Activated T-helper 1 cell treated with Interleukin-2 at 50 U/mL for 16 hours (primary cell): Measurements from ENCODE around the gene IGSF10.
"Not testable (repeated sequence)": the region's sequence is repeated elsewhere in the genome, so short reads cannot be mapped to it uniquely, and the experiment has no call there.

Source experiments
- DNase-seq: peaks from one replicate; pipeline ENCODE4 v3.0.0-alpha.2; 2020; ENCODE audit warnings: low read depth

Gene IGSF10, protein sequence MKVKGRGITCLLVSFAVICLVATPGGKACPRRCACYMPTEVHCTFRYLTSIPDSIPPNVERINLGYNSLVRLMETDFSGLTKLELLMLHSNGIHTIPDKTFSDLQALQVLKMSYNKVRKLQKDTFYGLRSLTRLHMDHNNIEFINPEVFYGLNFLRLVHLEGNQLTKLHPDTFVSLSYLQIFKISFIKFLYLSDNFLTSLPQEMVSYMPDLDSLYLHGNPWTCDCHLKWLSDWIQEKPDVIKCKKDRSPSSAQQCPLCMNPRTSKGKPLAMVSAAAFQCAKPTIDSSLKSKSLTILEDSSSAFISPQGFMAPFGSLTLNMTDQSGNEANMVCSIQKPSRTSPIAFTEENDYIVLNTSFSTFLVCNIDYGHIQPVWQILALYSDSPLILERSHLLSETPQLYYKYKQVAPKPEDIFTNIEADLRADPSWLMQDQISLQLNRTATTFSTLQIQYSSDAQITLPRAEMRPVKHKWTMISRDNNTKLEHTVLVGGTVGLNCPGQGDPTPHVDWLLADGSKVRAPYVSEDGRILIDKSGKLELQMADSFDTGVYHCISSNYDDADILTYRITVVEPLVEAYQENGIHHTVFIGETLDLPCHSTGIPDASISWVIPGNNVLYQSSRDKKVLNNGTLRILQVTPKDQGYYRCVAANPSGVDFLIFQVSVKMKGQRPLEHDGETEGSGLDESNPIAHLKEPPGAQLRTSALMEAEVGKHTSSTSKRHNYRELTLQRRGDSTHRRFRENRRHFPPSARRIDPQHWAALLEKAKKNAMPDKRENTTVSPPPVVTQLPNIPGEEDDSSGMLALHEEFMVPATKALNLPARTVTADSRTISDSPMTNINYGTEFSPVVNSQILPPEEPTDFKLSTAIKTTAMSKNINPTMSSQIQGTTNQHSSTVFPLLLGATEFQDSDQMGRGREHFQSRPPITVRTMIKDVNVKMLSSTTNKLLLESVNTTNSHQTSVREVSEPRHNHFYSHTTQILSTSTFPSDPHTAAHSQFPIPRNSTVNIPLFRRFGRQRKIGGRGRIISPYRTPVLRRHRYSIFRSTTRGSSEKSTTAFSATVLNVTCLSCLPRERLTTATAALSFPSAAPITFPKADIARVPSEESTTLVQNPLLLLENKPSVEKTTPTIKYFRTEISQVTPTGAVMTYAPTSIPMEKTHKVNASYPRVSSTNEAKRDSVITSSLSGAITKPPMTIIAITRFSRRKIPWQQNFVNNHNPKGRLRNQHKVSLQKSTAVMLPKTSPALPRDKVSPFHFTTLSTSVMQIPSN (N-terminal part only)

GRCh38 chr3:151460774-151461450, at the start of gene IGSF10:
Gene IGSF10 (minus strand): TSS chr3:151461061. CDS start chr3:151458709, 2,352 bp downstream.
- DNase-seq, result no peak

- DNase-seq, result not testable (repeated sequence)
These were observed 48.7 kb upstream of the IGSF10 start for GRCh38 chr3:151509468-151510135.

DNA sequence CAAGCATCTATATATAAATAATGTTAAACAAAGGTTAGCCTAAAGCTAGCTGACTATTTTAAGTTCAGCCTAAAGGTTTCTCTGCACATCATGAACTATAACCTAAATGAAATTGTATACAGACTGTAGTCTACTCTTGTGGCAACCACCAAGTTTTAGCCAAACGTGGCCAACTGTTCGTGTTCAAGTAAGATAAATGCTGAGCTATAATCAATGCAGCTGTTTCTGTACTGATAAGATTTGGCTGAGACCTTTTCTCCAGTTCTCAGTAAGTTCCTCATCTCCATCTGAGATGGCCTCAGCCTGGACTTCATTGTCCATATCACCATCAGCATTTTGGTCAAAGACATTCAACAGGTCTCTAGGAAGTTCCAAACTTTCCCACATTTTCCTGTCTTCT, 43.7 kb upstream of the IGSF10 start:
- no peak for DNase-seq

DNA sequence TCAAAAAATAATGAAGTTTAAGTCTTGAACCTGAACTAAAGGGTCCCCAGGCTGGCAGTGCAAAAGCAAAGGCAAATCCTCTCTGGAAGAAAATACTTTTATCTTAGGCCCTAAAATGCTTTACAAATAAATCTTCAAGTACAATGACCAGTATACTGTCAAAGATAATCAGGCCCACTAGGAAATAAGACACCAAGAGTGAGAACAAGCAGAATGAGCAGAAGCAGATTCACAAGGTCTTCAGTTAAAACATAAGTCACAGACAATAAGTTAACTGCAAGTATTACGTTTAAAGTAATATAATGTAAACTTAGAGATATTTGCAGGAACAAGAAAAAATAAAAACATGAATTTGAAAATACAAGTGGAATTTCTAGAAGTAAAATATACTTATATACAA, 42.2 kb upstream of the IGSF10 start:
- DNase-seq, result no peak

- DNase-seq, result no peak
These were observed 41.2 kb upstream of the IGSF10 start for GRCh38 chr3:151501923-151502632.

- no peak for DNase-seq
These were observed 40.5 kb upstream of the IGSF10 start for GRCh38 chr3:151501171-151501922.

- no peak for DNase-seq
These were observed 38.3 kb upstream of the IGSF10 start for GRCh38 chr3:151499168-151499567.

GRCh38 chr3:151491525-151491924, 30.7 kb upstream of the IGSF10 start:
- DNase-seq, result no peak

DNA sequence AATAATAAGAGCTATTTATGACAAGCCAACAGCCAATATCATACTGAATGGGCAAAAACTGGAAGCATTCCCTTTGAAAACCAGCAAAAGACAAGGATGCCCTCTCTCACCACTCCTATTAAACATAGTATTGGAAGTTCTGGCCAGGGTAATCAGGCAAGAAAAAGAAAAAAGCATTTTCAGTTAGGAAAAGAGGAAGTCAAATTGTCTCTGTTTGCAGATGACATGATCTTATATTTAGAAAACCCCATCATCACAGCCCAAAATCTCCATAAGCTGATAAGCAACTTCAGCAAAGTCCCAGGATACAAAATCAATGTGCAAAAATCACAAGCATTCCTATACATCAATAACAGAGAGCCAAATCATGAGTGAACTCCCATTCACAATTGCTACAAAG, 27.0 kb upstream of the IGSF10 start:
- DNase-seq, result not testable (repeated sequence)

DNA sequence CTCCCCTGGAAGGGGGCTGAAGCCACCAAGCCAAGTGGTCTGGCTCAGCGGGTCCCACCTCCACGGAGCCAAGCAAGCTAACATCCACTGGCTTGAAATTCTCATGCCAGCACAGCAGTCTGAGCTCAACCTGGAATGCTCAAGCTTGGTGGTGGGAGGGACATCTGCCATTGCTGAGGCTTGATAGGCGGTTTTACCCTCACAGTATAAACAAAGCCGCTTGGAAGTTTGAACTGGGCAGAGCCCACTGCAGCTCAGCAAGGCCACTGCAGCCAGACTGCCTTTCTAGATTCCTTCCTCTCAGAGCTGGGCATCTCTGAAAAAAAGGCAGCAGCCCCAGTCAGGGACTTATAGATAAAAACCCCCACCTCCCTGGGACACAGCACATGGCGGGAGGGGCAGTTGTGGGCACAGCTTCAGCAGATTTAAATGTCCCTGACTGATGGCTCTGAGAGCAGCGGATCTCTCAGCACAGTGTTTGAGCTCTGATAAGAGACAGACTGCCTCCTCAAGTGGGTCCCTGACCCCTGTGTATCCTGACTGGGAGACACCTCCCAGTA, 23.2 kb upstream of the IGSF10 start:
- no peak for DNase-seq

DNA sequence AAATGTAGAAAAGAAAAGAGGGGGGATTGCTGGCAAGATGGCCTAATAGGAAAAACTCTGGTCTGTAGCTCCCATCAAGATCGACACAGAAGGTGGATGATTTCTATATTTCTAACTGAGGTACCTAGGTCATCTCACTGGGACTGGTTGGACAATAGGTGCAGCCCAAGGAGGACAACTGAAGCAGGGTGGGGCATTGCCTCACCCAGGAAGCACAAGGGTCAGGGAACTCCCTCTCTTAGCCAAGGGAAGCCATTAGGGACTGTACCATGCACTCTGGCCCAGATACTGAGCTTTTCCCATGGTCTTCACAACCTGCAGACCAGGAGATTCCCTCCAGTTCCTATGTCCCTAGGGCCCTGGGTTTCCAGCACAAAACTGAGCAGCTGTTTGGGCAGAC, 22.6 kb upstream of the IGSF10 start:
- no peak for DNase-seq

- no peak for DNase-seq
These were observed 19.6 kb upstream of the IGSF10 start for GRCh38 chr3:151480492-151480891.

DNA sequence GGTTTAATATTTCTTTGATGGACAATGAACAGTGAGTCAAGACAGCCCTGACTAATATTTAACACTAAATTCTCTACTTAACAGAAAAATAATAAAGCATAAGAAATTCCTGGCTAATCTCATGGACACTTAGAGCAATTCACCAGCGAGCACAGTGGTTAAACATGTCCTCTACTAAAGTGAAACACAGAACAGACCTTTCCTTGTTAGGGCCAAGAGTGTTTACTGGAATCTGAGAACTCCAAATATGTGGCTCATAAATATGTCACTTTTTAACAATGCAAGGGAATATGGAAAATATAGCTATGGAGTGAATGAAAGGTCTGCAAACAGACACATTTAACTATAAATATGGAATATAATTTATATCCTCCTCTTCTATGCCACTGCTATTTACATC, 18.6 kb upstream of the IGSF10 start:
- no peak for DNase-seq

- no peak for DNase-seq
These were observed 17.5 kb upstream of the IGSF10 start for GRCh38 chr3:151478335-151478697.

GRCh38 chr3:151477591-151478334, 16.9 kb upstream of the IGSF10 start:
- no peak for DNase-seq

GRCh38 chr3:151476344-151477018, 15.6 kb upstream of the IGSF10 start:
- DNase-seq, result no peak

DNA sequence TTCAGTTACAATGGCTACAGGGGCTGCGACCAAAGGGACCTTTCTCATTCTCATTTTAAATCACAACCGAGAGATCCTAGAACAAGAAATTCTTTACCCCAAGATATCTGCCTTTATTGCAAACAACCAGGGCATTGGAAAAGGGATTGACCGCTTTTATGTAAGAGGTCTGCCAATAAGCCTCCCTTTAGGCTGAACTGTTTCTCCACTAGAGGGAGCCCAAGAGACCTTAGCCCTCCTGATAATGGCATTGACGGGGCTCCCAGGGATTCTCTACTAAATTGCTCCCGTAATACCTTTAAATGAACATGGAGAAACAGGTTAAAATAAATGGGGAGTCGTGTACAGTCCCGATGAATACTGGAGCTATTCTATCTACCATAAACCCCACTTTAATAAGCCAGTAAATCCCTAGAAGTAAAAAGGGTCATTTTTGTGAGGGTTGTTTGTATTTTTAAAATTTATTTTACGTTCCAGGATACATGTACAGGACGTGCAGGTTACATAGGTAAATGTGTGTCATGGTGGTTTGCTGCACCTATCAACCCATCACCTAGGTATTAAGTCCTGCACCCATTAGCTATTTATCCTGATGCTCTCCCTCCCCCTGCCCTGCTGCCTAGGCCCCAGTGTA, 7.5 kb upstream of the IGSF10 start:
- no peak for DNase-seq

DNA sequence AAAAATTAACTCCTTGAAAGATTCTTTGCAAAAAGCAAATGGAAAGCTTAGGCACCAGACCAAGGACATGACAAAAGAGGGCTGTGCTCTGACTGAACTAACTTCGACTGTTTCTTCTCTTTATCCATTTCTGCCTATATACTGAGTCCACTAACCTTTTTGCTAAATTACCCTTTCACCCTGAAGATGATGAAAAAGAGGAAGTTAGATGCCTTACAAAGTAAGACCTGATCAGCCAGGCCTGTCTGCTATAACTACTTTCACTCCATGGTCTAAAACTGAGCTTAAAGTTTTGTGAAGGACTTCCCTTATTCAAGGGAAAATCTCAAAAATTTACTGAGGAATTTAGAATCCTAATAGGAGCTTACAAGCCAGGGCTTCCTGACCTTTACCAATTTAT, 6.2 kb upstream of the IGSF10 start:
- no peak for DNase-seq
